Activated CD4-positive, alpha-beta memory T cell treated with anti-CD3 and anti-CD28 coated beads, Interleukin-2, amount 10 ng/mL, durations not matched to agents 7 days and 5 days (primary cell): ENCODE results near the gene LIPI. TPM values are rescaled to one million over a fixed set of nuclear protein-coding genes. Genes with fewer than 3 reads are reported as not detected.
A peak's percentile ranks its signal among the peaks of the same experiment; 100 is the strongest.
"Not testable (repeated sequence)": the region's sequence is repeated elsewhere in the genome, so short reads cannot be mapped to it uniquely, and the experiment has no call there.

Experiments
- CTCF ChIA-PET: fragments of 350-600 bp; sonication (Branson Sonifier 250); formaldehyde crosslinking; loops from one replicate; lab custom pipeline; 2021; ENCODE audit warnings: antibody characterized with exemption, inconsistent platforms; lab: Charles Lee
- POLR2A ChIA-PET: fragments of 350-600 bp; sonication (Branson Sonifier 250); formaldehyde crosslinking; loops from one replicate; lab custom pipeline; 2021; ENCODE audit warnings: antibody characterized with exemption; lab: Charles Lee
- DNase-seq: peaks from one replicate; pipeline ENCODE4 v3.0.0-alpha.2; 2020
- H3K27ac Mint-ChIP-seq: one replicate; pipeline ENCODE4 v1.8.0; 2021; ENCODE audit warnings: mild to moderate bottlenecking, mixed read lengths
- H3K27me3 Mint-ChIP-seq: one replicate; pipeline ENCODE4 v1.8.0; 2021; ENCODE audit warnings: mixed read lengths
- H3K36me3 Mint-ChIP-seq: one replicate; pipeline ENCODE4 v1.8.0; 2021; ENCODE audit warnings: low read depth, mixed read lengths
- H3K4me1 Mint-ChIP-seq: one replicate; pipeline ENCODE4 v1.8.0; 2021; ENCODE audit warnings: mixed read lengths
- H3K4me3 Mint-ChIP-seq: one replicate; pipeline ENCODE4 v1.8.0; 2021; ENCODE audit warnings: mild to moderate bottlenecking, mixed read lengths
- H3K9me3 Mint-ChIP-seq: one replicate; pipeline ENCODE4 v1.8.0; 2021; ENCODE audit warnings: mixed read lengths
- total RNA-seq, 2 experiments: library from RNA; stranded (reverse); gene quantifications; one replicate each; pipeline ENCODE4 v1.2.3, GENCODE V29; 2021

The LIPI gene
- total RNA-seq, 2 experiments from 2014 or later, result not detected

DNA sequence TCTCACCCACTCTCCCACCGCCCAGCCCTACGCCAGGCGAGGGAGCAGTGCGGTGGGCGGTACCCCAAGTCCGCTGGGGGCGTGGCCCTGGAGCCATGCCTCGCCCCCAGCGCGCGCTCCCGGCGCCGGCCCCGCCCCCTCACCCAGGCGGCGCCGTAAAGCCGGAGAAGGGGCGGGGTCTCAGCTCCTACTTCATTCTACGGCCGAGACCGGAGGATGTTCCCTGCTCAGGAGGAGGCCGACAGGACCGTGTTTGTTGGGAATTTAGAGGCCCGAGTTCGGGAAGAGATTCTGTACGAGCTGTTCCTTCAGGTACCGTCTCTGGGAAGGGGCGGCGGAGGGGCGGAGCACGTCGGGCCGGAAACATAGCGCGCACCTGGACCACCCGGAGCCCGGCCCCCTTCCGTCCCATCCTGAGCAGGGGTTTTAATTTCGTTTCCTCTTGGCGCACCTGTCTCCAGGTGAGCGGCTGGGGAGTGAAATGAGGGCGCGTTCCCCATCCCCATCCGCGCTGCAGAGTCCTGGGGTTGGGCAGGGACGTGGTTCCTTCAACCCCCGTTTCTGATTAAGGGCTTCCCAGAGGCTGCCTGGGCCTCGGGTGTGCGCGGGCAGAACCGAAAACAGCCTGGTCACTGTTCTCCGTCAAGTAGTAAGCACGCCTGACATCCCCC lies 5.4 kb upstream of the LIPI start, which contains the start of gene RBM11:
TSS of gene RBM11 (plus strand) at position 187 of the 671 bp plus-strand sequence. CDS start at position 217, 30 bp downstream.
- Mint-ChIP-seq H3K27ac (no peak within 1 kb of the TSS), H3K36me3 (no peaks in the 10 kb centered on the region)
- POLR2A ChIA-PET, result no interaction called here

DNA sequence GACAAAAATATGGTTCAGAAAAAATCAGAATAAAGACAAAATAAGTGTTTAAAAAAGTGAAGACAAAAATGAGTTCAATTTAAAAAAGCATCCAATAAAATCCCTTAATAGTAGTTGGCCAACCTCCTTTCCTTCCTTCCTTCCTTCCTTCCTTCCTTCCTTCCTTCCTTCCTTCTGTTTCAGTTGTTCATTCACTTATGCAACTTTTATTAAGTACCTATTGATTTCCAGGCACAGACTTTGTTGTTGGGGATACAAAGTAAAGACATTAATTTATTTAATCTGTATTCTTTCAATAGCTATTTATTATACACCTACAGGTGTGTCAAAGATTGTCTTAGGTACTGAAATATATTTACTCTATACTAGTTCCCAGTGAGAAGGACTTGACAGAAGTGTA lies 2.4 kb upstream of the LIPI start:
- H3K36me3 Mint-ChIP-seq, result no peaks in the 10 kb centered on the region
- ChIA-PET CTCF (interaction anchor here (1.3 kb wide), 1 partner anchor 93 kb away, joined by 3 read pairs; no protein-coding TSS in a partner anchor), POLR2A (no interaction called here)
- peaks cover 6% of the 10 kb centered on the region for H3K4me1 Mint-ChIP-seq
- H3K9me3 Mint-ChIP-seq, result no peaks in the 10 kb centered on the region
- no peak overlapping the region for H3K27ac Mint-ChIP-seq
- H3K27me3 Mint-ChIP-seq, result peaks cover 18% of the 10 kb centered on the region
- no peak overlapping the region for H3K4me3 Mint-ChIP-seq
- no peak for DNase-seq

More for the DNA sequence above, 5.4 kb upstream of the LIPI start, which contains the start of gene RBM11:
- peak; percentile 68 for DNase-seq
- peaks cover 6% of the 10 kb centered on the region for H3K4me1 Mint-ChIP-seq
- CTCF ChIA-PET, result interaction anchor here (1.0 kb wide), 1 partner anchor 37 kb away, joined by 3 read pairs; no protein-coding TSS in a partner anchor
- no peaks in the 10 kb centered on the region for H3K9me3 Mint-ChIP-seq
- peak within 1 kb of the TSS; percentile 74 for H3K4me3 Mint-ChIP-seq
- peaks cover 20% of the 10 kb centered on the region for H3K27me3 Mint-ChIP-seq

DNA sequence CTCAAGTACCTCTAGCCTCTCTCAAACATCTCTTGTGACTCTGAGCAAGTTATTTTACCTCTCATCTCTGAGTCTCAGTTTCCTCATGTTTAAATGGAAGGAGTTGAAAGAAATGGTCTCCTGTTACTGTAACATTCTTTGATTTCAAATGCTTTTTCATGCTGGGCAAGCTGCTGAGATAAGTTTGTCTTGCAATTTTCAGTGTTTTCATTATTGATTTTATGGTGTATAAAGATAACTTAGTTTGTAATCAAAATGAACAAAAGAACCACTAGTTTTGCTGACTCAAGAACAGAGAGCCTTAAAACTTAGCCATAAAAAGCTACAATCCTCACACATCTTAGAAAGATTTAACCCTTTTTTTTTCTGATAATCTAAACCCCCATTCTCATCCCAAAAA lies 4.5 kb downstream of the LIPI start:
- H3K9me3 Mint-ChIP-seq, result no peaks in the 10 kb centered on the region
- CTCF ChIA-PET, result no interaction called here
- peaks cover 8% of the 10 kb centered on the region for H3K27me3 Mint-ChIP-seq
- no peaks in the 10 kb centered on the region for H3K36me3 Mint-ChIP-seq
- no peak overlapping the region for H3K27ac Mint-ChIP-seq
- no peak for DNase-seq
- H3K4me3 Mint-ChIP-seq, result no peak overlapping the region
- POLR2A ChIA-PET, result no interaction called here
- H3K4me1 Mint-ChIP-seq, result no peaks in the 10 kb centered on the region

DNA sequence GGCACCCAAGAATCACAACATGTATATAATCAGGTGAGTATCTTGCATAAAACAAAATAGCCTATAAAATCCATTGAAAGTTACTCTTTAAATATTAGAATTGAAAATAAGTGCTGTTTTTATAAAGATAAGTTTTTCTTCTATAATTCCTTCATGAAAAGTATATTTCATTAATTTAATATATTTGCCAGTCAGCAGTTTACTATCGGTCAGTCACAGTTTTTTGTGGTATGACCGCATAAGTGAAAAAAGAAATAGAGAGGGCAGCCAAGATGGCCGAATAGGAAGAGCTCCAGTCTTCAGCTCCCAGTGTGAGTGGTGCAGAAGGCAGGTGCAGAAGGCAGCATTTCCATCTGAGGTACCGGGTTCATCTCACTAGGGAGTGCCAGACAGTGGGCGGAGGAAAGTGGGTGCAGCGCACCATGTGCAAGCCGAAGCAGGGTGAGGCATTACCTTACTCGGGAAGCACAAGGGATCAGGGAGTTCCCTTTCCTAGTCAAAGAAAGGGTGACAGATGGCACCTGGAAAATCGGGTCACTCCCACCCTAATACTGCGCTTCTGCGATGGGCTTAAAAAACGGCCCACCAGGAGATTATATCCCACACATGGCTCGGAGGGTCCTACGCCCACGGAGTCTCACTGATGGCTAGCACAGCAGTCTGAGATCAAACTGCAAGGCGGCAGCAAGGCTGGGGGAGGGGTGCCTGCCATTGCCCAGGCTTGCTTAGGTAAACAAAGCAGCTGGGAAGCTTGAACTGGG lies 44.1 kb downstream of the LIPI start:
- POLR2A ChIA-PET, DNase-seq, H3K27me3 Mint-ChIP-seq, H3K9me3 Mint-ChIP-seq, H3K27ac Mint-ChIP-seq, H3K4me1 Mint-ChIP-seq, CTCF ChIA-PET, H3K36me3 Mint-ChIP-seq, H3K4me3 Mint-ChIP-seq: not testable (repeated sequence)

DNA sequence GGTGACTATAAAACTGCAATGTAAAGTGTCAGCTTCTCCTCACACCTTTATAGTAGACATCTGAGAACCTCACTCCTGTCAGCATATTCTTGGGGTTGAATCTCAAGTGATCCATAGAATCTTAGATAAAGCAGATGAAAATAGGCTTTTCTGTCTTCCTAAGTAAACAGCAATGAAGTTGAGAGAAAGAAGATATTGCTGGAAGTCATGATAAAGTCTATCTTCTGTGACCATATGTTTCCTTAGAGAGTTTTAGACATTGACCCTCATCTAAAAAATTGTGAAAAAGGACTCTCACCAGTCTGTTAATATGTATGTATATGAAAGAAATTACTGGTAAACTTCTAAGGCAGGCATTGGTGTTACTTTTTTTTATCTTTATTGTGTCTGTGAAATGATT lies 66.8 kb downstream of the LIPI start:
- no peak overlapping the region for H3K27ac Mint-ChIP-seq
- no peak overlapping the region for H3K4me3 Mint-ChIP-seq
- H3K27me3 Mint-ChIP-seq, result no peaks in the 10 kb centered on the region
- CTCF ChIA-PET, result no interaction called here
- H3K4me1 Mint-ChIP-seq, result no peaks in the 10 kb centered on the region
- DNase-seq, result no peak
- H3K36me3 Mint-ChIP-seq, result no peaks in the 10 kb centered on the region
- POLR2A ChIA-PET, result no interaction called here
- H3K9me3 Mint-ChIP-seq, result no peaks in the 10 kb centered on the region

DNA sequence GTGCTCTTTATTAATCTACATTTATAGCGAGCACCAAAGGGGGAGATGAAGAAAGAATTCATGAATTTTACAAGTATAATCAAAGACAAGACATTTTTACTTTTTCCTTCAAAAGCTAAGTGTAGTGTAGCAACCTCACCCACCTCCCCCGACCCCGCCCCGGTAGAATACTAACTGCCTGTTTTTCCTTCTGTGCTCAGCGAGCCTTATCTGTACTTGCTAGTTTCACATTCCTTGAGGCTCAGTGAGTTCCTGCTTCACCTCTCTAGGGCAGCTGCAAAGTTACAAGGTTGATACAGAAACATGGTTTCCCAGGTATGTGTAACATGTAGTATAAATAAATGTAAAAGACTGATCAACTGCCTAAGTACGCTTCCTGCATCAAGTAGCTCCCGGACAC lies 86.5 kb downstream of the LIPI start:
- no peak overlapping the region for H3K27ac Mint-ChIP-seq
- peaks cover 3% of the 10 kb centered on the region for H3K4me1 Mint-ChIP-seq
- DNase-seq, result no peak
- no peaks in the 10 kb centered on the region for H3K9me3 Mint-ChIP-seq
- H3K27me3 Mint-ChIP-seq, result no peaks in the 10 kb centered on the region
- POLR2A ChIA-PET, result no interaction called here
- no peak overlapping the region for H3K4me3 Mint-ChIP-seq
- CTCF ChIA-PET, result no interaction called here
- H3K36me3 Mint-ChIP-seq, result no peaks in the 10 kb centered on the region

DNA sequence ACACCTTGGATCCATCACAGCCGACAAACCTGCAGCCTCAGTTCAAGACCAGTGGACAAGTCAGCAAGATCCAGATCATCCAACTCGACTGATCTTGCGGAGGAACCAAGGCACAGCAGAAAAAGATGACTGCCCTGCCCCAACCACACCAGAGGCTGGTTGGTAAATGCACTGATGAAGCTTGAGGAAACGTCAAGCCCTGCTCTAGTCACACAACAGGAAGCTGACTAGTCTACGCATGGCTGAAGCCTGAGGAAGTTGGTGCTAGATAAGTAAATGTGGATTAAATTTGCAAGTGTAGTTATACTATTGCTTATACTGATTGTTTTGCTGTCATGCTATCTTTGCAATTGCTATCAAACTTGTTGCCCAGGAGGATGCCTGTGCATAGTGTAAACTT lies 89.0 kb downstream of the LIPI start:
- H3K27ac Mint-ChIP-seq, result no peak overlapping the region
- H3K4me3 Mint-ChIP-seq, result no peak overlapping the region
- no peak for DNase-seq
- ChIA-PET CTCF (interaction anchor here (1.4 kb wide), 1 partner anchor 9 kb away, joined by 4 read pairs; no protein-coding TSS in a partner anchor), POLR2A (no interaction called here)
- no peaks in the 10 kb centered on the region for H3K9me3 Mint-ChIP-seq
- no peaks in the 10 kb centered on the region for H3K27me3 Mint-ChIP-seq
- no peaks in the 10 kb centered on the region for H3K36me3 Mint-ChIP-seq
- H3K4me1 Mint-ChIP-seq, result peaks cover 3% of the 10 kb centered on the region

DNA sequence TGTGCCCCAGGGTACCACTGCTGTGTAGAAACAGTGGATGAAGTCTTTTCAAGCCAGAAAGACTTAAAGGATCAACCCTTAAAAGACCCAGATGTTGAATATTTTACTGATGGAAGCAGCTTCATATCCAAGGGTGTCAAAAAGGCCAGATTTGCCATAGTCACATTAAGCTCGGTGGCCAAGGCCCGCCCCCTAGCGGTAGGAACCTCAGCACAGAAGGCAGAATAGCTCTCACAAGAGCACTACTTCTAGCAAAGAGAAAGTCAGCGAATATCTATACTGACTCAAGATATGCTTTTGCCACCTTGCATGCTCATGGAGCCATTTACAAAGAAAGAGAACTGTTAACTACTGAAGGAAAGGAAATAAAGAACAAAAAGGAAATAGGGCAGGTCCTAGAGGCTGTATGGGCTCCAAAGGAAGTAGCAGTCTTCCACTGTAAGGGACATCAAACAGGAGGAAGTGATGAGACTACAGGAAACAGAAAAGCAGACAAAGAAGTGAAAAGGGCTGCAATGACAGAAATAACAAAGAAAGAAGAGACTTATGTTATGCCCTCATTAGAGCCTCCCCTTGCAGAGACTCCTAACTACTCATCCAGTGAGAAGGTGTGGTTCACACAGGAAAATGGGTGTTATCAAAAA lies 90.5 kb downstream of the LIPI start:
- CTCF ChIA-PET, result interaction anchor here (1.0 to 1.3 kb wide), 4 partner anchors 11 to 93 kb away, joined by 3 to 5 read pairs (median 3); no protein-coding TSS in a partner anchor
- Mint-ChIP-seq H3K9me3 (no peaks in the 10 kb centered on the region), H3K4me1 (peaks cover 9% of the 10 kb centered on the region)

DNA sequence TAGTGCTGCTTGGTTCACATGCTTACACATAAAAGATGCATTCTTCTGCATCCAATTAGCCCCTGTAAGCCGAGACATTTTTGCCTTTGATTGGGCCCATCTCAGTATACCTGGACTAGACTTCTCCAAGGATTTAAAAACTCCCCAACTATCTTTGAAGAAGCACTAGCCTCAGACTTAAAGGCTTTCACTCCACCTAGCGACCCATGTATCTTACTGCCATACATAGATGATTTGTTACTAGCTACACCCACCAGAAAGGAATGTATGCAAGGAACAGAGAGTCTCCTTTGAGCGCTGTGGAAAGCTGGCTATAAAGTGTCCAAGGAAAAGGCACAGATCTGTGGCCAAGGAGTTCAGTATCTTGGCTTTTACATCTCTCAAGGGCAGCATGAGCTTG lies 91.7 kb downstream of the LIPI start:
- Mint-ChIP-seq H3K27me3 (no peaks in the 10 kb centered on the region), H3K4me3 (no peak overlapping the region), H3K27ac (no peak overlapping the region), H3K4me1 (peaks cover 9% of the 10 kb centered on the region), H3K9me3 (no peaks in the 10 kb centered on the region), H3K36me3 (peaks cover 5% of the 10 kb centered on the region)
- ChIA-PET POLR2A (no interaction called here), CTCF (interaction anchor here (1.1 kb wide), 1 partner anchor 19 kb away, joined by 3 read pairs; no protein-coding TSS in a partner anchor)
- DNase-seq, result no peak

More for the DNA sequence above, 90.5 kb downstream of the LIPI start:
- Mint-ChIP-seq H3K36me3 (no peaks in the 10 kb centered on the region), H3K27me3 (no peaks in the 10 kb centered on the region), H3K4me3 (no peak overlapping the region), H3K27ac (no peak overlapping the region)
- DNase-seq, result peak; percentile 54
- POLR2A ChIA-PET, result no interaction called here

DNA sequence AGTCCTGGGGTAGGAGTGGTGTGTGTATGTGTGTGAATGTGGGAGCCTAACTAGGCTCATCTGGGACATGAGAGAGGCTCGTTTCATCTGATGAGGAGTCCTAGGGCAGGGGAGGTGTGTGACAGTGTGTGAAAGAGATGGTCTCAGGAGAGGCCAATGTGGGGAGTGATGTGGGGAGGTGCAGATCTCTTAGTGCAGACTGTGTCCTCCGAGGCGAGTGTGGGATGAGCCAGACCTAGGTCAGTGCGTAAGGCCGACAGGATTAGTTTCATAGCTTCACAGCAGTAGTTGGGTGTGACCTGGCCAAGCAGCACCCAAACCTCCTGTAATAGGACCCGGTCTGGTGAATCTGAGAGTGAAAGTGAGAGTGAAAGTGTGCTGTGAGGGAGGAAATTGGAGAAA lies 94.7 kb downstream of the LIPI start:
- Mint-ChIP-seq H3K27ac (no peak overlapping the region), H3K4me3 (no peak overlapping the region), H3K9me3 (no peaks in the 10 kb centered on the region), H3K27me3 (no peaks in the 10 kb centered on the region), H3K36me3 (peaks cover 5% of the 10 kb centered on the region), H3K4me1 (peaks cover 9% of the 10 kb centered on the region)
- POLR2A ChIA-PET, result no interaction called here
- DNase-seq, result no peak
- CTCF ChIA-PET, result no interaction called here

DNA sequence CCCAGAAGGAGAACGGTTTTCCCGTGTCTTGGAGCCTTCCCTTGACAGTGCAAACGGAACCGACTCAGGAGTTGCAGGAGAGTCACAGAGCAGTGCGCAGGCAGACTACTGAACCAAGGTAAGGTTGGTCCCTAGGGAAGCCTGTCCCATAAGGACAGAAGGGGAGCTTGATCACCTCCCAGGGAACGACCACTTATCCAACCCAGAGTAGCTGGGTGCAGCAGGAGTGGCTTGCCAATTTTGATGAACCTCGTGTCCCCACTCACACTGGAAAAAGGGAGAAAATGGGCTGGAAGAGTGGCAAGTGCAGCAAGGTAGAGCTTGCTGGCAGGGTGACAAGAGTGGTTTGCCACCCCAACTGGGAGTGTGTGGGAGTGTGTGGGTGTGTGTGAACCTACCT lies 95.1 kb downstream of the LIPI start:
- peaks cover 9% of the 10 kb centered on the region for H3K4me1 Mint-ChIP-seq
- no peak overlapping the region for H3K27ac Mint-ChIP-seq
- CTCF ChIA-PET, result no interaction called here
- H3K9me3 Mint-ChIP-seq, result no peaks in the 10 kb centered on the region
- H3K27me3 Mint-ChIP-seq, result no peaks in the 10 kb centered on the region
- H3K4me3 Mint-ChIP-seq, result no peak overlapping the region
- POLR2A ChIA-PET, result no interaction called here
- peaks cover 5% of the 10 kb centered on the region for H3K36me3 Mint-ChIP-seq
- no peak for DNase-seq

DNA sequence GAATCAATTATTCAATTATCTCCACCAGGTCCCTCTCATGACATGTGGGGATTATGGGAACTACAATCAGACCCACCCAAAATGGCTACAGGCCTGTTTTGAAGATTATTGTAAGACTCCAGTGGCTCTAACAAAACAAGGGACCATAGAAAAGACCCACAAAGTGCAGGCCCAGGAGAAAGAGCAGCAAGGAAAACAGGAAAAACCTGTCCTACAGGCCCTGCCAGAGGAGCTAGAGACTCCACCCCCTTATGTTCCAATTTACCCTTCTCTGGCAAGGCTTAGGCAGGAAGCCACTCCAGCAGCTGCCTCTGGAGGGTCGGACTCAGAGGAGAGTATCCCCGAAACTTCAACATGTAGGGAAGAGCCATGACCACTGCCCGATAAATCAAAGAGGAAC lies 96.5 kb downstream of the LIPI start:
- H3K4me3 Mint-ChIP-seq, result no peak overlapping the region
- POLR2A ChIA-PET, result no interaction called here

DNA sequence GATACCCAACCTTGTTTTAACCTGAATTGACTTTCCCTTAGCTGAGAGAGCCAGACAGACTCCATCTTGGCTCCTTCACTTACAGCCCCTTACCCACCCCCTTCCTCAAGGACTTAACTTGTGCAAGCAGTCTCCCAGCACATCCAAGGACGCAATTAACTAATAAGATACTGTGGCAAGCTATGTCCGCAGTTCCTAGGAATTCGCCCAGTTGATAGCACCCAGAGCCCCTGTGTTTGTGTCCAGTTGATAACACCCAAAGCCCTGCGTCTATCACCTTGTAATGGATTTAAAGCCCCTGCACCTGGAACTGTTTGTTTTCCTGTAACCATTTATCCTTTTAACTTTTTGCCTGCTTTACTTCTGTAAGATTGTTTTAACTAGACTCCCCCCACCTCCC lies 106.2 kb downstream of the LIPI start:
- DNase-seq, H3K27me3 Mint-ChIP-seq, H3K36me3 Mint-ChIP-seq, H3K9me3 Mint-ChIP-seq, CTCF ChIA-PET, H3K4me3 Mint-ChIP-seq, H3K27ac Mint-ChIP-seq, POLR2A ChIA-PET, H3K4me1 Mint-ChIP-seq: not testable (repeated sequence)

More for the DNA sequence above, 96.5 kb downstream of the LIPI start:
- Mint-ChIP-seq H3K36me3 (peaks cover 5% of the 10 kb centered on the region), H3K4me1 (peaks cover 6% of the 10 kb centered on the region), H3K27me3 (no peaks in the 10 kb centered on the region), H3K9me3 (no peaks in the 10 kb centered on the region), H3K27ac (no peak overlapping the region)
- no peak for DNase-seq
- CTCF ChIA-PET, result no interaction called here
